Stimulated activated CD4-positive, alpha-beta T cell treated with anti-CD3 and anti-CD28 coated beads, Interleukin-1b, Interleukin-23, amount 100 ng/mL, for 1 hour (primary cell): Measurements from ENCODE around the gene ULK4.
"Not testable (repeated sequence)": the region's sequence is repeated elsewhere in the genome, so short reads cannot be mapped to it uniquely, and the experiment has no call there.

Source experiments
- DNase-seq, 2 donors: peaks; one replicate each; pipeline ENCODE4 v3.0.0-alpha.2; 2020; ENCODE audit warnings: low read depth in 2 of 2

ULK4 gene

DNA sequence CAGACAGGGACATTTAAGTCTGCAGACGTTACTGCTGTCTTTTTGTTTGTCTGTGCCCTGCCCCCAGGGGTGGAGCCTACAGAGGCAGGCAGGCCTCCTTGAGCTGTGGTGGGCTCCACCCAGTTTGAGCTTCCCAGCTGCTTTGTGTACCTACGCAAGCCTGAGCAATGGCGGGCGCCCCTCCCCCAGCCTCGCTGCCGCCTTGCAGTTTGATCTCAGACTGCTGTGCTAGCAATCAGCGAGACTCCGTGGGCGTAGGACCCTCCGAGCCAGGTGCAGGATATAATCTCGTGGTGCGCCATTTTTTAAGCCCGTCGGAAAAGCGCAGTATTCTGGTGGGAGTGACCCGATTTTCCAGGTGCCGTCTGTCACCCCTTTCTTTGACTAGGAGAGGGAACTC lies 314.2 kb downstream of the ULK4 start:
- DNase-seq = not testable (repeated sequence)

DNA sequence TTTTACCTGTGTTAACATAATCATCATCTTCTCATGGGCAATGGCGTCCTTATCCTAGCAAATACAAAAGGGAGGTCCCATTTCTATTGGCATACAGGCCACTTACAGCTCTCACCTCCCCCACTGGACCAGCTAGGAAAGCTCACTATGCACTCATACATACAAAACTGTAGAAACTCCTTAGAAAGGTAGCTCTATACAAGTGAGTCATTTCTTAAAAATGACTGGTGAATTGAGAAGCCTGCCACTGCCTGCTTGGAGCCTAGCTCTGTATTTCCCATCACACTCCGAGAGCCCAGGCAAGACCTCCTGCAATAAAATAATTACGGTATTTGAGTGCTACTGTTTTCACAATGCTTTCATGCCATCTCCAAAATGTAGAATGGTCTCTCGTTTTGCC lies 321.8 kb downstream of the ULK4 start:
- DNase-seq = no peak

DNA sequence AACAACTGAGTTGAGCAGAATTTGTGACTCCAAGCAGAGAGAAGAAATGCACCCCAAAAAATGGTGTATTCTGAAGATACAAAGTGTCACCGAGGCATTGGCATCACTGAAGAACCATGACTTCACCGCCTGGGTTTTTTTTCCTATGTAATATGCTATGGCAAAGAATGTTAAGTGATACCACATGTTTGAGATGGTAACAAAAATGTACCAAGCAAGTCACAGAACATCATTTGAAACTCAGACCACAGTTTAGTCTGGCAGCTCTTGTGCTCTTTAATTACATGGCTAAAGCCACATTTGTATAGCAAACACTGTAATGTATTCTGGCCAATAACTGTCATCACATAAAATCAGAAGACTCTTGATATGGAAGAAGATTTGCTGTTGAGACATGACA lies 323.5 kb downstream of the ULK4 start:
- DNase-seq = no peak

GRCh38 chr3:41632700-41633099 lies 329.2 kb downstream of the ULK4 start:
- DNase-seq = no peak

GRCh38 chr3:41630708-41631107 lies 331.2 kb downstream of the ULK4 start:
- no peak for DNase-seq

DNA sequence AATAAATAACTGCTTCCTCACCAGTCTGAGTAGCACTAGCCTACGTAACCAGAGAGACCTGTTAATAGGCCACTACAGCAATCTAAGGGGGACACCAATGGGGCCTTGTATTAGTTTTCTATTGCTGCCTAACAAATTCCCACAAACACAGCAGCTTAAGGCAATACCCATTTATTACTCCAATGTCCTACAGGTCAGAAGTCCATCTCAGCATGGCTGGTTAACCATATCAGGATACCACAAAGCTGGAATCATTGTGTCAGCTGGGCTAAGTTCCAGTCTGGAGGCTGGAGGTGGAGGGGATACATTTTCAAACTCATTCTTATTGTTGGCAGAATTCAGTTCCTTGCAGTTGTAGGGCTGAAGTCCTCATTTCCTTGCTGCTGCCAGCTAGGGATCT lies 331.9 kb downstream of the ULK4 start:
- no peak for DNase-seq

DNA sequence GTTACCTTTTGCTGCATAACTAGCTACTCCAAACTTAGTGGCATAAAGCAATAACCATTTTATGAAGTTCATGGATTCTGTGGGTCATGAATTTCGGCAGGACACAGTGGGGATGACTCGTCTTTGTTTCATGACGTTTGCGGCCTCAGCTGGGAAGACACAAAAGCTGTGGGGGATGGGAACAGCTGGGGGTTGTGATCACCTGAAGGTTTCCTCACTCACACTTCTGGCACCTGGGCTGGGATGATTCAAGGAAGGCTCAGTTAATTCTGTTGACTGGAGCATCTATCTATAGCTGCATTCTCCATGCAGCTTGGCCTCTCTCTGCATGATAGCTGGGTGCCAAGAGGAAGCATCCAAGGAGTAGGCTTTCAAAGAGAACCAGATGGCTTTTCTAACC lies 332.8 kb downstream of the ULK4 start:
- no peak for DNase-seq

- no peak for DNase-seq
Measured at GRCh38 chr3:41627477-41628087, 334.3 kb downstream of the ULK4 start.

GRCh38 chr3:41612853-41613252 lies 349.1 kb downstream of the ULK4 start:
- no peak for DNase-seq

GRCh38 chr3:41611008-41611407 lies 350.9 kb downstream of the ULK4 start:
- DNase-seq = no peak

- no peak for DNase-seq
Measured at GRCh38 chr3:41608347-41608746, 353.6 kb downstream of the ULK4 start.

- DNase-seq = no peak
Measured at GRCh38 chr3:41603807-41604206, 358.1 kb downstream of the ULK4 start.

DNA sequence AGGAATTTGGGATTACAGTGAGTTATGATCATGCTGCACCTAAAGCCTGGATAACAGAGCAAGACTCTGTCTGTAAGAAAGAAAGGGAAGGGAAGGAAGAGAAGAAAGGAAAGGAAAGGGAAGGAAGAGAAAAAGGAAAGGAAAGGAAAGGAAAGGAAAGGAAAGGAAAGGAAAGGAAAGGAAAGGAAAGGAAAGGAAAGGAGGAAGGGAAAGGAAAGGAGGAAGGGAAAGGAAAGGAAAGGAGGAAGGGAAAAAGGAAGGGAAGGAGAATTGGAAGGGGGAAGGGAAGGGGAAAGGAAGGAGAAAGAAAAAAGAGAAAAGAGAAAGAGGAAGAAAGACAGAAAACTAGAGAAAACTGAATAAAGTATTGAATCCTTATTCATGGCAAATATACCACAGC lies 359.8 kb downstream of the ULK4 start:
- DNase-seq = no peak

DNA sequence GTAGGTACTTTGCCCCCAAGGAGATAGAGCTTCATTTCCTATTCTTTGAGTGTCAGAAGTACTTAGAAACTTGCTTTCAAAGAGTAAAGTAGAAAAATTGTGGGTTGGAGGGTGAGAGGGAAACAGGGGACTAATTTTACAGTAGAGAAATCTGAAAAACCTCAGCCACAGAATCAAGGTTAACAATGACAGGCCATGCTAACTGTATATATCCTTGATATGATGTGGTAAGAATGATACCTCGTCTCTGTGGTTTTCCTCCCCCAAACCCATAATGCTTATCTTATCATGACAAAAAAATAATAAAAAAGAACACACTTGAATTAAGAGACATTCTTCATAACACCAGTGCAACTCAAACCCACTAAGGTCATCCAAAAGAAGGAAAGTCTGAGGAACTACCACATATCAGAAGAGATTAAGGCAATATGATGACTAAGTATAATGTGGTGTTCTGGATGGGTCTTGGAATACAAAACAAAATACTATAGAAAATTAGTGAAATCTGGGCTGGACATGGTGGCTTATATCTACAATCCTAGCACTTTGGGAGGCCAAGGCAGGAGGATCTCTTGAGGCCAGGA lies 360.4 kb downstream of the ULK4 start:
- no peak for DNase-seq

GRCh38 chr3:41600616-41601015 lies 361.3 kb downstream of the ULK4 start:
- DNase-seq = no peak

- no peak for DNase-seq
Measured at GRCh38 chr3:41599127-41599484, 362.8 kb downstream of the ULK4 start.

DNA sequence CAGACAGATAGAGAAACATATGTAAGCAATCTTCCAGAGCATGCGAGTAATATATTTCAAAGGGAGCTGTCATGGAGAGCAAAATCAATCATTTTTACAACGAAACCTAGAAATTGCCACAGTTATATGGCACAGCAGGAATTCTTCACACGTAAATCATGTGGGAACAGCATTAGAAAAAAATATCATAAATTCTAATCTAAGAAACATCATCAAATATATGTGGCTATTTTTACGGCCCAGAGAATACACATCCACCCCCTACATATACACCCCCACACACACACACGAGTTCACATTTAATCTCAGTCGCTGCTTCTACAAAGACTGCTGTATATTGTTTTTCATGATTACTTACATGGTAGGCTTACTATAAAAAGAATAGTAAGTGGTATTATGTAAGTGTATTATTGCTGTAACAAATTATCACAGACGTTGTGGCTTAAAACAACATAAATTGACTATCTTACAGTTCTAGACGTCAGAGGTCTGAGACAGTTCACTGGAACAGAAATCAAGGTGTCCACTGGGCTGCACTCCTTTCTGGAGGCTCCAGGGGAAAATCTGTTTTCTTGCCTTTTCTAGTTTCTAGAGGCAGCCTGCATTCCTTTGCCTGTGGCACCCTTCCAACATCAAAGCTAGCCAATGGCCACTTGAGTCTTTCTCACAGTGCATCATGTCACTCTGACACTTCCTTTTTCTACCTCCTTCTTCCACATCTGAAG lies 363.3 kb downstream of the ULK4 start:
- DNase-seq = no peak

- DNase-seq = no peak
Measured at GRCh38 chr3:41593774-41594173, 368.1 kb downstream of the ULK4 start.

DNA sequence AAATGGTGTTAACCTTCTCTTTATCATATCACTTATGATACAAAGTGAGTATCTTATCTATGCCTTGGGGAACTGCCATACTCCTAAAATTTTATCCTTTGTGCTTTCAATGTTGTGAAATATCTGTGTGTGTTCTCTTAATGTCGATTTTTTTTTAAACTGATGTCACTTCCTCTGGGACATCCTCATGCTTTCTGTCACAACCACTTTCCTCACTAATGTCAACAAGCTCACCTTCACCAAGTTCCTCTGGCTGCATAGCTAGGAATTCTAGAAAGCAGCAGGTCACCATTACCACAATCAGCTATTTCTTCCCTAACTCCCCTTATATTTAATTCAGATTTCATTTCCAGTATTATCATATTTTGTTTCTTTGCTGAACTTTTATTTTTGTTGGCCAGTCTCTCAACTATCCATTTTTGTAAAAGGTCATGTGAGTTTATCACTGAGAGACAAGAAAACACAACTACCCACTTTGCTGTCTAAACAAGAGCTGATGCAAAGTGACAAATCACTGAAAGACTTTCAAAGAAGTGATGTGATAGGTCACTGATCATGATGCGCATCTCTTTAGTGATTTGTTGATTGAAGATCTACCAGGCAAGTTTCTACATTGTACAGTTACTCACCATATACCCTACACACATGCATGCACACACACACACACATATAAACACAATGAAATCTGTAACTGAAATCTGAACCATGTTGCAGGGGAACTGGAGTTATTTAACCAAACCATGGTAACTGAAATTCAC lies 369.0 kb downstream of the ULK4 start:
- no peak for DNase-seq

DNA sequence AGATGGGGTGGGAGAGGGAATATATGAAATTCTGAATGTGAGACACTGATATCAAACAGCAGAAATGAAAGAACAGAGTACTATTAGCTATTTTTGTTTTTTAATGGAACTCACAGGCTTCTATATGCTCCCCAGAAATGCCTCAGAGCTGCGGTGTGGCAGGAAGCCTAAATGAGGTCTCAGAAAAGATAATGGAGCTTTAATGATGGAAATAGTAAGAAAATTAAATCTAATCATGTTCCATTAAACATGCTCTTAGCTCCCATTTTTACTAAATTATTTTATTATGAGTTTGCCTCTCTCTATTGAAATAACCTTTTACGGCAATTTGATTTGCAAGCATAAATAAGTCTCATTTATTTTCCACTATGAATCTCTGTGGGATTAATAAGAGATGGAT lies 378.9 kb downstream of the ULK4 start:
- DNase-seq = no peak

GRCh38 chr3:41581700-41582099 lies 380.2 kb downstream of the ULK4 start:
- no peak for DNase-seq

GRCh38 chr3:41580274-41580959 lies 381.5 kb downstream of the ULK4 start:
- DNase-seq = no peak
